ENCODE data around the gene JAK3.

GRCh38 chr19:17784201-17785008 lies 63.4 kb downstream of the JAK3 start:
- TF ChIP-seq CTCF (IDR thresholded peaks at IDR 0.05) (peak; percentile 63 to 77 (median 72)), POLR2A (IDR thresholded peaks at IDR 0.05) (no peak), EP300 (IDR thresholded peaks at IDR 0.05) (no peak)

All from tibial nerve (tissue), 4 donors.